ENCODE results near the gene LAMTOR2. TPM values are rescaled to one million over a fixed set of nuclear protein-coding genes. Genes with fewer than 3 reads are reported as not detected.

Gene LAMTOR2
- total RNA-seq, 1 donor from 2014 or later = 31.8 TPM

GRCh38 chr1:156076609-156077429 is 22.2 kb downstream of the LAMTOR2 start:
- DNase-seq = no peak

- no peak for DNase-seq
Measured at GRCh38 chr1:156077430-156077760, 22.8 kb downstream of the LAMTOR2 start.

GRCh38 chr1:156078728-156079127 is 24.1 kb downstream of the LAMTOR2 start:
- no peak for DNase-seq

- no peak for DNase-seq
Measured at GRCh38 chr1:156079762-156080161, 25.2 kb downstream of the LAMTOR2 start.

- DNase-seq = peak; percentile 48
Measured at GRCh38 chr1:156080241-156080862, 25.8 kb downstream of the LAMTOR2 start.

- no peak for DNase-seq
Measured at GRCh38 chr1:156080863-156081179, 26.2 kb downstream of the LAMTOR2 start.

GRCh38 chr1:156081180-156081916 is 26.8 kb downstream of the LAMTOR2 start:
- DNase-seq = peak; percentile 50

GRCh38 chr1:156081917-156082308 is 27.3 kb downstream of the LAMTOR2 start:
- DNase-seq = no peak

GRCh38 chr1:156082309-156083091 is 27.9 kb downstream of the LAMTOR2 start, which contains the start of gene MEX3A:
Gene MEX3A (minus strand): TSS chr1:156082465. CDS start chr1:156081998, 467 bp downstream.
- peak; percentile 96 for DNase-seq

- no peak for DNase-seq
Measured at GRCh38 chr1:156083800-156084790, 29.5 kb downstream of the LAMTOR2 start.

- no peak for DNase-seq
Measured at GRCh38 chr1:156086256-156086662, 31.7 kb downstream of the LAMTOR2 start.

GRCh38 chr1:156089704-156090103 is 35.1 kb downstream of the LAMTOR2 start:
- peak; percentile 71 for DNase-seq

GRCh38 chr1:156090138-156090839 is 35.7 kb downstream of the LAMTOR2 start:
- DNase-seq = no peak

- peak; percentile 95 for DNase-seq
Measured at GRCh38 chr1:156090840-156091188, 36.2 kb downstream of the LAMTOR2 start.

- no peak for DNase-seq
Measured at GRCh38 chr1:156091610-156092009, 37.0 kb downstream of the LAMTOR2 start.

- DNase-seq = no peak
Measured at GRCh38 chr1:156095906-156096508, 41.4 kb downstream of the LAMTOR2 start.

- peak; percentile 92 for DNase-seq
Measured at GRCh38 chr1:156096640-156097391, 42.2 kb downstream of the LAMTOR2 start.

GRCh38 chr1:156097499-156098178 is 43.1 kb downstream of the LAMTOR2 start:
- DNase-seq = no peak

- DNase-seq = no peak
Measured at GRCh38 chr1:156098784-156099183, 44.2 kb downstream of the LAMTOR2 start.

Measured in tongue (tissue), 2 donors.